GM12878 (cell line): ENCODE results near the gene DRD3.

Experiments used
- BACH1 ChIP-seq: fragments of 450-650 bp; IDR thresholded peaks from 2 replicates; pipeline ENCODE4 v1.6.1; 2017; ENCODE audit warnings: mild to moderate bottlenecking, borderline replicate concordance
- CTCF ChIP-seq, 3 experiments: IDR thresholded peaks in 2 of 3; conservative IDR thresholded peaks in 1 of 3; 2 replicates each; pipeline ENCODE4 v1.5.1; 2011; ENCODE audit warnings: low read depth in 3 of 3, low read length in 3 of 3, mild to moderate bottlenecking in 3 of 3, control low read depth in 2 of 3, moderate library complexity in 2 of 3, inconsistent platforms in 1 of 3, mixed read lengths in 1 of 3; ENCODE audit not compliant: control insufficient read depth in 2 of 3, insufficient read depth in 1 of 3; ENCODE audit errors: extremely low read depth in 1 of 3
- FOXM1 ChIP-seq: IDR thresholded peaks from 2 replicates; pipeline ENCODE4 v1.6.1; 2012; ENCODE audit warnings: low read depth, mild to moderate bottlenecking, inconsistent platforms, low read length, moderate library complexity
- IKZF1 ChIP-seq: fragments of 450-650 bp; conservative IDR thresholded peaks from 2 replicates; pipeline ENCODE4 v1.6.1; 2017; ENCODE audit warnings: antibody characterized with exemption, mild to moderate bottlenecking
- PKNOX1 ChIP-seq: fragments of 450-650 bp; IDR thresholded peaks from 2 replicates; pipeline ENCODE4 v1.6.1; 2016; ENCODE audit warnings: mild to moderate bottlenecking
- POU2F2 ChIP-seq: IDR thresholded peaks from 3 replicates; pipeline ENCODE4 v1.6.1; 2011; ENCODE audit warnings: low read depth, mild to moderate bottlenecking, low read length, borderline replicate concordance
- ZNF207 ChIP-seq: fragments of 450-650 bp; IDR thresholded peaks from 2 replicates; pipeline ENCODE4 v1.6.1; 2014; ENCODE audit warnings: antibody characterized with exemption, mild to moderate bottlenecking, borderline replicate concordance

GRCh38 chr3:114194750-114195149, 15.9 kb upstream of the DRD3 start:
- TF ChIP-seq PKNOX1 (no peak), POU2F2 (no peak), CTCF (IDR thresholded peaks at IDR 0.05 in 2 of 3, conservative IDR thresholded peaks at IDR 0.05 in 1 of 3; ENCODE audit: control insufficient read depth in 2 of 3, extremely low read depth in 1 of 3, insufficient read depth in 1 of 3, low read depth in 3 of 3, low read length in 3 of 3) (no peak), IKZF1 (no peak), ZNF207 (no peak), BACH1 (no peak), FOXM1 (no peak)
